WI38 (cell line): ENCODE measurements around the gene SFXN3.

ENCODE experiments used
- H3K4me3 ChIP-seq: 2 replicates; pipeline ENCODE4 v1.5.1; 2011; ENCODE audit warnings: low read depth, mild to moderate bottlenecking, control low read depth, low read length
- TF ChIP-seq, protein P1 (sequence below): IDR thresholded peaks from 2 replicates; pipeline ENCODE4 v1.5.1; 2012; ENCODE audit warnings: low read depth, mild to moderate bottlenecking, control low read depth, low read length

The SFXN3 gene

DNA sequence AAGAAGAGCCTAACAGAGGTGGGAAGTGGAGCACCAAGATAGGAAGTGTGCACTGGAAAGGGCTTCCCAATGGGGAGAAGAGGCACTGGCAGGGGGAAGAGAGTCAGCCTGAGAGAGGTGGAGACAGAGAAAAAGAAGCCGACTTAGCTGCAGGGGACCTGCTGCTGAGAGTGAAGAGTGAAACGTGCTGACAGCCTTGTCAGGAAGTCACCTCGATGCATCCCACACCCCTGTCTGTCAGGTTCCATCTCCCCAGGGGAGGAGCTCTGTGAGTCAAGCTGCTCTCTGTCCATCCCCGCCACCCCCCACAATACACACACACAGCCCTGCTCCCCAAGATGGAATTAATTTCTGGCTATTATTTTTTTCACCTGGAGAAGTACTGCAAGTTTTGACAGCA, 44.7 kb downstream of the SFXN3 start:
- no peak overlapping the region for H3K4me3 ChIP-seq
- TF ChIP-seq, protein P1, sequence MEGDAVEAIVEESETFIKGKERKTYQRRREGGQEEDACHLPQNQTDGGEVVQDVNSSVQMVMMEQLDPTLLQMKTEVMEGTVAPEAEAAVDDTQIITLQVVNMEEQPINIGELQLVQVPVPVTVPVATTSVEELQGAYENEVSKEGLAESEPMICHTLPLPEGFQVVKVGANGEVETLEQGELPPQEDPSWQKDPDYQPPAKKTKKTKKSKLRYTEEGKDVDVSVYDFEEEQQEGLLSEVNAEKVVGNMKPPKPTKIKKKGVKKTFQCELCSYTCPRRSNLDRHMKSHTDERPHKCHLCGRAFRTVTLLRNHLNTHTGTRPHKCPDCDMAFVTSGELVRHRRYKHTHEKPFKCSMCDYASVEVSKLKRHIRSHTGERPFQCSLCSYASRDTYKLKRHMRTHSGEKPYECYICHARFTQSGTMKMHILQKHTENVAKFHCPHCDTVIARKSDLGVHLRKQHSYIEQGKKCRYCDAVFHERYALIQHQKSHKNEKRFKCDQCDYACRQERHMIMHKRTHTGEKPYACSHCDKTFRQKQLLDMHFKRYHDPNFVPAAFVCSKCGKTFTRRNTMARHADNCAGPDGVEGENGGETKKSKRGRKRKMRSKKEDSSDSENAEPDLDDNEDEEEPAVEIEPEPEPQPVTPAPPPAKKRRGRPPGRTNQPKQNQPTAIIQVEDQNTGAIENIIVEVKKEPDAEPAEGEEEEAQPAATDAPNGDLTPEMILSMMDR = no peak

GRCh38 chr10:101076630-101077029, 45.6 kb downstream of the SFXN3 start:
- TF ChIP-seq, protein P1 = no peak

DNA sequence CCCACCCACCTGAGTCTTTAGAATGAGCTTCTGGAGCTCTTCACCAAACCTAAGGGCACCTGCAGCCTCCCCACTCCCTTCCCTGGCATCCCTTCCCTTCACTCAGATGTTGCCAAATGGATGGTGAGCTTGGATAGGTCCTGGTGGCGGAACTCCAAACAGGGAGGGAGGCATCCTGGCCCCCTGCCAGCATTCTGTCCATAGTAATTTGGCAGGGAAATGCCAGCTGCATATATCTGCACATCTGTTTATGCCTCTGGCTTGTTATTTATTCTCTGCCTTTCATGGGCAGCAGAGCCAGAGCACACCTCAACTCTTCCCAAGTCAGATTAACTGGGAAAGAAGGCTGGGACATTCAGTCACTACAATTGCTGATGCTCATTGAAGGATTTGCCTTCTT, 48.8 kb downstream of the SFXN3 start:
- H3K4me3 ChIP-seq = no peak overlapping the region
- TF ChIP-seq, protein P1 = no peak

More at GRCh38 chr10:101076630-101077029, 45.6 kb downstream of the SFXN3 start:
- no peak overlapping the region for H3K4me3 ChIP-seq

- no peak overlapping the region for H3K4me3 ChIP-seq
- TF ChIP-seq, protein P1 = no peak
Measured at GRCh38 chr10:101080933-101081931, 50.2 kb downstream of the SFXN3 start.

DNA sequence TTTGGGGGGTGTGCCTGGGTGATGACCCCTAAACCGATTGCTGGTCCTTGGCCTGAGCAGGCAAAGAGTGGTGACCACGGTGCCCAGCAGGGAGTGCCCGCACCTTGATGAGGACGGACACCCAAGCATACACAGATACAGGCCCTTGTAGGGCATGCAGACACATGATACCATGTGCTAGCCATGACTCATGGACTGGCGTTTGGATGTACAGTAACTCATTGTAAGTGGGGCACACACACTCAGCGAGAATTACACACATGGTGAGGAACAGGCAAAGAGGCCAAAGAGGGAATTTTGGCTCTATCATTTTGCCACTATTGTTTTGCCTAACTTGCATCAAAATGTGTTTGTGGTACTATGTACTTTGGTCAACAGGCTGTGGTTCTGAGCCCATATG, 54.8 kb downstream of the SFXN3 start:
- TF ChIP-seq, protein P1 = no peak
- no peak overlapping the region for H3K4me3 ChIP-seq

GRCh38 chr10:101087376-101087775, 56.3 kb downstream of the SFXN3 start:
- TF ChIP-seq, protein P1 = no peak
- no peak overlapping the region for H3K4me3 ChIP-seq

DNA sequence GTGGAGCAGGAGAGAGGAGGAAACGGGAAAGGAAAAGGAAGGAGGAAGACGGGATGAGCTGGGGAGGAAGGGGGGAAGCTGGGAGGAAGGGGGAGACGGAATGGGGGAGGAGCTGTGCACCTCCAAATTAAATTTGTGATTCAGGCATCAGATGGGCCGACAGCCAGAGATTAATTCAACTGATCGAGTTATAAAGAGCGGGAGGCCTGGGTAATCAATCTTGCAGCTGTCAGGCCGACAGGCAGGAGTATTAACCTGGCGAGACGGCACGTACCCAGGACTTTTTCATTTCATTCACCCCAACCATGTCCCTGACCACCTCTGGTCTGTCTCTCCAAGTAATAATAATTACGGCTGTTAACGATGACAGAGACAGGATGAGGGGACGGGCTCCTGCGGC, 56.9 kb downstream of the SFXN3 start:
- no peak overlapping the region for H3K4me3 ChIP-seq

More for the DNA sequence above, 56.9 kb downstream of the SFXN3 start:
- TF ChIP-seq, protein P1 = no peak
